NCI-H146 (cell line): ENCODE data around the gene KCNA10.
A peak's percentile ranks its signal among the peaks of the same experiment; 100 is the strongest.

Source experiments
- DNase-seq: peaks from one replicate; lab custom pipeline; 2025; lab: John Stamatoyannopoulos, UW

The KCNA10 gene

DNA sequence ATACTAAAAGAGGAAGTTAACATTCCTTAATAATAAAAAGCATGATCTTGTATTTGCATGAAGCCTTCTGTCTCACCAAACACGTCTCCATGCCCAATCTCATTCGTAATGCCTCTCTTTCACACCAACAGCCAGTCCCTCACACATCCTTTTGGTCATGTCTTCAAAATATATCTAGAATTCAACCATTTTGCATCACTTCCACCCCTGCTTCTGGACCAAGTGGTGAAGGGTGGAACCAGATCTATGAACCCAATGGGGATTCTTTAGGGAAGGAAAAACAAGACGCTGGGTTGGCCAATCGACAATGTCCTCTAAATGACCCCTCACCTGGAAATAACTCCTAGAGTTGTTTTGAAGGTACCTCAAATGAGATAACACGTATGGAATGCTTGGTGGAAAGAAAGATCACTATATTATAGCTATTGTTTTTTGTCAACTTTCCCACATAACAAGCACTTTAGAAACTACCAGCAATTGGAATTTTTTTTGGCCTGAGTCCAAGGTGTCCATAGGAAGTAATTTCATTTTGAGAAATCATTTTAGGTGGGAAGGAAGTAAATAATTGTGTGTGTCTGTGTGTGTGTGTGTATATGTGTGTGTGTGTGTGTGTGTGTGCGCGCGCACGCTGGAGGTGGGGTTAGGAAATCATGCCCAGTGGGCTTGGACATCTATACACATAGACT lies at the start of gene KCNA10:
TSS of gene KCNA10 (minus strand) at position 51 of the 686 bp plus-strand sequence. CDS start 388 bp downstream, outside the sequence.
- DNase-seq, result no peak

DNA sequence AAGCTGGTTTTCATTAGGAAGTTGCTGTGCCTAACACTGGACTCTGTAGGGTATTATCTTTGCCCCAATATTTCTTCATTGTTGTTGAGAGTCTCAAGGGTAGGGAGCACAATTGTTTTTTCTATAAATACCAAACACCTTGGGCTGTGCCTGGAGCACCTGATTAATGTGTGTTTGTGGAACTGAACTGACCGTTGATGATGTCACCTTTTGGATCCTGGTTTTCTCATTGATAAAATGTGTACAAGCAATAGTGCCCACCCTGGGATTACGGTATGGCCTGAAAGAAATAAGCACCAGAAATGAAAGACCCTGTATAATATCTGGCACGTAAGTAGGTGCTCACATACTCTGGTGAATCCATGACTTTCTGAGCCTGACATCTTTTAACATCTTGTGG lies 47.9 kb upstream of the KCNA10 start:
- DNase-seq, result no peak

DNA sequence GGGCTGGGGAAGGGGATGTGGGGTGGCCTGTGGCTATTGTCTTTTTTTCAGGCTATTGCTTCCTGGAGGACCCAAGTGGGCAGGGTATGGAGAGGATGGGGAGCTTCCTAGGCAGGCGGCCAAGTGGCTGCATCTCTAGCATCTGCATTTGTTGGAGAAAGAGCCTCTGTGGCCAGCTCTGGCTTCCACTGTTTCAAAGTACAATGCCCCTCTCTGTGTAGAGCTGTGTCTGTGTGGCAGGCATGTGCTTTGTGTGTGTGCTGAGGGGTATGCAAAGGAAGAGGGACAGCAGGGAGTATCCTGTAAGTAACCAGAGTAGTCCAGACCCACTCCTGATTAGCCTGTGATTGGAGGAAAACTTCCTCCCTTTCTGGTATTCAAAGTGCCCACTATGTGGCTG lies 46.6 kb upstream of the KCNA10 start:
- no peak for DNase-seq

DNA sequence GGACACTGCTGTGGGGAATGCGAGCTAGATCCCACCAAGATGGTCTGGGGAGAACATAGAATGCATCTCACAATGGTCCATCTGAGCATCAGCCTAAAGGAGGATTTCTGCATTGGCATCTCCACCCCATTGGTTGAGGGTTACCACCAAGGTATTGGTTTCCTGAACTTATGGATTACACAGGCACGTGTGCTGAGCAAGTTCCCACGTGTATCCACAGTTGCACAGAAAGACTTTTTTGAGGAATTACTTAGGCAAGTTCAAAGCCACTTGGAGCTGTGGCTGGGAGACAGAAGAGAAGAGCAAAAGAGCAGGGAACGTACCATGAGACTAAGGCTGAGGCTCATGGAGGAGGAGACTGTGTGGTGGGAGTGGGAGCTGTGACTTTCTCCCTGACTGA lies 44.1 kb upstream of the KCNA10 start:
- no peak for DNase-seq

DNA sequence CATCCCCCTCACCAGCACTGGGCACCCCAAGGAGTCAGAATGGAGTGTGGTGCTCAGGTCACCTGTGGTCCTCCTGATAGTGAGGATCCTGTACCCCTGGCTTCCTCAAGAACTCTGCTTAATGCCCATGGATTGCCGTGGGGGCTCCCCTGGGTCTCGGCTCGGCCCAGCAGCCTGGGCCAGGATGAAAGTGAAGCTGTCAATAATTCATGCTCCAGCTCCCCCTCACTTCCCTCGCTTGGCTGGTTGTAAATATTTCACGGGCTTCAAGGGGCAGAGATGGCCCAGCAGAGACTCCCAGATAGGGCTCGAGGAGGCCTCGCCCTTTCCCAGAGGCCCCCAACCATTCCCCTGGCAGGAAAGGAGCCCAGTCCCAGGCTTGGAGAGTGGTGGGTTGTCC lies 42.6 kb upstream of the KCNA10 start:
- DNase-seq, result no peak

DNA sequence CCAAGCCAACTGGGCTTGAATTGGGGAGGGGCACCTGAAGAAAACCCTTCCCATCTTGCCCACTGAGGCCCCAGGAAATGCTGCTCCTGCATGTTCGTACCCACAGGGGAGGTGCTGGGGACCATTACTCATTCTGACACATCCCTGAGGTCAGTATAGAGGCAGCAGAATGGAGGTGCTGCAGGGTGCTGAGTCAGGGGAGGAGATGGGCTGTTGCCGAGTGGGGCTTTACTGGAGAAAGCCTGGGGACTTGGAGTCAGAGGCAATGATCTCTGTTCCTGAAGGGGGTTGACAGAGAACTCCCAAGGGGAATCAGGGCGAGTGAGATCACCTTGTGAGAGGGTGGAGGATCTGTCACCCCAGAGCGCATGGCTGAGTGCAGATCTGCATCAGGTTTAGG lies 40.2 kb upstream of the KCNA10 start:
- no peak for DNase-seq

DNA sequence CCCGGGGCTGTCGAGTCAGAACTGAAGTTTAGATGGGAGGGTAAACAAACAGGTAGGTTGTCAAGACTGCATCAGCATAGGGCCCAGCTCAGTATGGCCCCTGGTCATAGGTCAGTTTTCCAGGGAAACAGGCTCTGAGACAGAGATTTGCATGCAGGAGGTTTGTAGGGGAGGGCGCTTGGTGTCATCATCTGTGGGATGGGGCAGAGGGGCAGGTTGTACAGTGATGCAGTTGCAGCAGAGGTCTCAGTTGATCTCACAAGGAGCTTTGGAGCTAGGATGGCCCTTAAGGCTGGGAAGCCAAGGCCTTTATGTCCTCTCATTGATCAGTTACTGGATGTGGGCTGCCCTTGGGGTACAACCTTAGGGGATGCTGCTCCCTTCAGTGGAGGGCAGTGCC lies 38.5 kb upstream of the KCNA10 start:
- DNase-seq, result no peak

DNA sequence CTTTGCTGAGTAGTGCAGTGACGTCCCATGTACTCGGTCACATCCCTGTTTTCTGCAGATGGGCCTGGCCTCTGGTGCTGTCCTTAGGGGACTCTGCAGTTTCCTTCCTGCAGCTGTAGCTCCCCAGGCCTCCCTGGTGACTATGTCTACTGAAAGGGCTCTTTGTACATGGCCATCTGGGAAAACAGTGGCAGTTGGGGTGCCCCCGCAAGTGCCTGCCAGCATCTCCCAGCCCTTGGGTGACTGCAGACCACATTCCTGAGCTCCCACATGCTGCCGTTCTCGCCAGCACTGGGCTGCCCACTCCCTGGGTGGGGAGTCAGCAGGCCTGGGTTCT lies 37.5 kb upstream of the KCNA10 start:
- DNase-seq, result no peak

DNA sequence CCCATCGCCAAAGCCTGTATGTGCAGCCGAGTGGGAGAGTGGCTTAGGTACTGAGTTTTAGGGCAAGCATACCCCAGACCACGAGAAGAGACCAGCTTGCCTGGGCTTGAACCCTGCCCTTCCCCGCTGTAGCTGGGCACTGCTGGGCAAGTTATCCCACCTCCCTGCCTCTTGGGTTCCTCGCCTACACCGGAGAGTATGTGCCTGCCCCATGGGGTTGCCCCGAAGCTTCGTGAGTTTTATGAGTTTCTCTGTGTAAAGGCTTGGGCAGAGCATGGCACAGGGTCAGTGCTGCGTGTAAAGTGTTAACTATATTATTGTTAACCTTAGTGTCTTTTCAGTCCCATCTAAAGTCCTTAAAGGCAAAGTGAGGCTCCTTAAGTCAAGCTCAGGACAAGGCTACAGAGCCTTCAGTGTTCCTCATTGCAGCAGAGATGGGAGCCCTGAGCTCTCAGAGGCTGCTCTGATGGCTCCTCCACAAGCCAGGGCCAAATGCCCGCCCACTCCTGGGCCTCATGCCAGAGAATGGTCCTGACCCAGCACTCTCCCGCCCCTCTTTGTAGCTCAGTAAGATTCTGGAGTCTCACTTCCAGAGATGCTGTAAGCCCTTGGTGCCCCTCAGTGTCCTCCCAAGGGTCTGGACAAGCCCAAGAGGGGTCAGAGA lies 37.0 kb upstream of the KCNA10 start:
- DNase-seq, result no peak

DNA sequence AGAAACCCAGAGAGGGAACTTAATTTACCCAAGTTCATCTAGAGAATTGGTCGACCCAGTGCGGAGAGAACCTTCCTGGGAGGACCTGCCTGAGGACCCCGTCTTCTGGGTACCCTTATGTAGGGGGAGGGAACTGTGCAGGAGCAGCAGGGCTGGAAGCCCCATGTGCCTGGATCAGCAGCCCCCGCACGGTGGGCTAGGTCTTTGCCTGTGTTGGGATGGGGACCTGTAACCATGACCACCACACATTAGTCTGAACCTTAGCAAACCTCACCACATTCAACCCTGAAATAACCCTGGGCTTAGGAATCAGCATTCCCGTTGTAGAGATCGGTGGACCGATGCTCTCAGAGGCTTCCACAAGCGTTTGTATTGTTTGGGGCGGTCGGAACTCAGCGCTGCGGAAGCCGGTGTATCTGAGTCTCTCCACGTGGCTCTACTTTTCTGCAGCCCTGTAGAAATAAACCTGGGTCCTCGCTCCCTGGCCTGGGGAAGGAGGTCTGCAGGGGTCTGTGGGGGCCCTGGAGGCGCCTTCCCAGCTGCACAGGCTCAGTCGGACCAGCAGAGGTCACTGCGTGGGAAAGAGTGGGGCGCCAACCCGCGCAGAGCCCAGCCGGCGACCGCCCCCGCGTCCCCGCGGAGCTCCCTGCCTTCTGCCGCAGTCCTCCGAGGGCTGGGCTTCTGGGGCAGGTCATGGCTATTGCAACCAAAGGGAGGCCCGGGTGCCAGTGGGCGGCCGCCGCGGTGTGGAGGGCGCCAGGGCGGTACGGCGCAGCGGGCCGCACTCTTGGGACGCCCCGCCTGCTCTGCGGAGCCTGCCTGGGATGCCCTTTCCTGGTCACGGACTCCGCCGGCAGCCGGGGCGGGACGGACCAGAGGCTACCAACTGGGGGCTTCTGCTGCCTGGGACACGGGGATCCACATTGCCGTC lies 36.2 kb upstream of the KCNA10 start:
- DNase-seq, result peak; percentile 70

DNA sequence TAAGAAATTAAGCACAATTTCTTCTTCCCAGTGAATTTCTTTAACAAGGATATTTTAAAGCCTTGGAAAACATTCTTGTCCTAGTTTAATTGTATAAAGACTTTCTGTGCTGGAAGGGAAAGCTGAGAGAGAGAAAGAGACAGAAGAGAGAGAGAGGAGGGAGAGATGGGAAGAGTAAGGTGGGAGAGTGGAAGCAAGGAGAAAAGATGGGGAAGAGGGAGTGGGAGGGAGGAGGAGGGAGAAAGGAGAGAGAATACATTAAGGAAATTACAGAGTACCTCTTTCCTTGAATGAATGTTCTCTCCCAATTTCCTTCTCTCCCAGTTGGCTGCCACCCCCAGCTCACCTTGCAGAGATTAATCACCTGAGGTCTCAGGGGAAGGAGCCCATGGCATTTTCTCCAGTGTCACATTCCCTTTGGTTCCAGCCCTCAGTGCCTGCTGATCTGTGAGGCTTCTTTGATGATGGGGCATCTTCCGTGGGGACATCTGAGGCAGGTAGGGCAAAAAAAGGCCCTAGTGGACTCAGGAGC lies 32.4 kb upstream of the KCNA10 start:
- DNase-seq, result no peak

DNA sequence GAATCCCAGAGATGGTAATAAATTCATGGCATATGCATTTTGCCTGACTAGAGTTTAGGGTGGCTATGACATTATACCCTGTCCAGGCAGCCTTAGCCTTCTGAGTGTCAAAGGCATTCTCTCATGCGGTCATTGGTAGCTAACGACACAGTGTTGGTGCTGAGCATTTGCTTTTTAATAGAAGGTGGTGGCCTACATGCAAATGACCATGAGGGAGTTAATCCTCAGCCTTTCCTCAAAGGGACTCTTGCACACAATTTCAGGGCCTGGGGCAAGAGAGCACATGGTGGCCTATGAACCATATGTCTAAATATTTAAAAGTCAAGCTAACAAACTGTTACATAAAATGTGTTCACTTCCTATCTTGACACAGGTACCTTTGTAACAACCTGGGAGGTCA lies 30.9 kb upstream of the KCNA10 start:
- no peak for DNase-seq

DNA sequence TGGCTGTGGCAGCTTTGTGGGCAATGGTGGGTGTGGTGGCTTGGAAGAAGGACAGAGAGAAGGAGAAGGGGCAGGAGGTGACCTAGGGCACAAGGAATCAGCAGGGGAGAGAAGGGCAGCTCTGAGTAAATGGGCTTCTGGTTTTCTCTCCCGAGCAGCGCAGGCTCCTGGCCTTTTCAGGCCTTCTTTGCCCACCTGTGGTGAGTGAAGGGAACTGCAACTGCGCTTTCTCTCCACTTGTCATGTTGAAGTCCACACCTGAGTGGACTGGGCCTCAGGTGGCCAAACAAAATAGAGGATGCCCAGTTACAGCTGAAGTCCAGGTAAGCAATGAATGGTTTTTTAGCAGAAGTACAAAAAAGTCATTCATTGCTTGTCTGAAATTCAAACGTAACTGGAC lies 29.4 kb upstream of the KCNA10 start:
- peak; percentile 68 for DNase-seq

DNA sequence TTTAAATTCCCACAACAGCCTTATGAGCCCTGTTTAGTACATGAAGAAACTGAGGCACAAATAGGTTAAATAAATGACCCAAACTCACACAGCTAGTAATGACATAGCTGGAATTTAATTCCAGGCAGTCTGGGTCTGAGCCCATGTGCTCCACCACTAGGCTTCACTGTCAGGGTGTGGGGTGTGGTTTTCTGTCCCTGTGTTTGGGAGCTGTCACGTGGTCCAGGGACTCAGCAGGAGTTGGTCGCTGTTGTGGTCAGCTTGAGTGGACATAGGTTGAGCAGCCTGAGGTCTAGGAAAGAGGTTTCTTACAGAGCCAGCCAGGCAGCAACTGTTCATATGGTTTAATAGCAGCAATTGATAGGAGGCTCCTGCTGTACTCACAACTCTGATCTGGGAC lies 28.0 kb upstream of the KCNA10 start:
- no peak for DNase-seq

DNA sequence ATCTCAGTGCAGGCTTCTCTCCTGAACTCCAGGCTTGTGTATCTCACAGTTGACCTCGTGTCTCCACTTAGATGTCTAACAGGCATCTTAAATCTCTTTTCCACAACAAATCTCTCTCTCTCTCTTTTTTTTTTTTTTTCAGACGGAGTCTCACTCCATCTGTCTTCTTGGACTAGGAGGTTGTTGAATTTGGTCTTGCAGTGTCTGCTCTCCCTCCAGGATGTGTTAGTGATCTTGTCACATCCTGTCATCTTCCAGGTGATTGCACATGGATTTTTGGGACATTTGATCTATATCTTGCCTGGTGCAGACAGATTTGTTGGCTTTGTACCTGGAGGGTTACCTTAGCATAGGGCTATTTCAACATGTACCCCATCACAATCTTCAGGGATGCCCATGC lies 26.5 kb upstream of the KCNA10 start:
- no peak for DNase-seq

DNA sequence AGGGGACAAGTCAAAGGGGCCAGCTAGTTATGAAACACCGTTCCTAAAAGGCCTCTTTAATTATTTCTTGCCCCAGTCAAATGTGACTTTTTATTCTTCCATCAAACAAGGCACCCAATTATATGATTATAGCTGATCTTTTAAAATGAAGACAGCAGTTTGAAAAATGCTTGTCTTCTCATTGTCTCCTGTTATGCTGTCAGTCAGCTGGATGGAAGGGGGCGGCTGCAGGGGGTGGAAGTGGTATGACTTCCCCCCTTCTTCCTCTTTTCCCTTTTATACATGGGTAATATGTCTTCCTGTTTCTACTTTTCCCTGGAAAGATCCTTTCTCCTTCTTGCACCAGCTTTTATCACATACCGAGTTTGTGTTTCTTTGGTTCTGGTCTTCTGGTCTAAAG lies 25.8 kb upstream of the KCNA10 start:
- no peak for DNase-seq

DNA sequence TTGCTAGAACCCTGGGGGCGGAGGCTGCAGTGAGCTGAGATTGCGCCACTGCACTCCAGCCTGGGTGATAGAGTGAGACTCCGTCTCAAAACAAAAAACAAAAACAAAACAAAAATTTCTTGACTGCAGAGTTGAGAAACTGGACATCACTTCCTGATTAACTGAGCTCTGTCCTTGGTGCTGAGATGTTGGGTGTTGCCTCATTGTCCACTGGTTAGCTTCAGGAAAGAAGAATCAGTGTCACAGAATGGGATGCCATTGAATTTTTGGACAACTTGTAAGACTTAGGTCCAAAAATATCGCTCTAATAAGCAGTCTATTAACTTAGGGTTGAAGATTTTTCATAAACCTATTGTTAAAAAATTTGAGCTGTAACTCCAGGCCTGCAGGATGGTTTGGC lies 23.8 kb upstream of the KCNA10 start:
- no peak for DNase-seq

DNA sequence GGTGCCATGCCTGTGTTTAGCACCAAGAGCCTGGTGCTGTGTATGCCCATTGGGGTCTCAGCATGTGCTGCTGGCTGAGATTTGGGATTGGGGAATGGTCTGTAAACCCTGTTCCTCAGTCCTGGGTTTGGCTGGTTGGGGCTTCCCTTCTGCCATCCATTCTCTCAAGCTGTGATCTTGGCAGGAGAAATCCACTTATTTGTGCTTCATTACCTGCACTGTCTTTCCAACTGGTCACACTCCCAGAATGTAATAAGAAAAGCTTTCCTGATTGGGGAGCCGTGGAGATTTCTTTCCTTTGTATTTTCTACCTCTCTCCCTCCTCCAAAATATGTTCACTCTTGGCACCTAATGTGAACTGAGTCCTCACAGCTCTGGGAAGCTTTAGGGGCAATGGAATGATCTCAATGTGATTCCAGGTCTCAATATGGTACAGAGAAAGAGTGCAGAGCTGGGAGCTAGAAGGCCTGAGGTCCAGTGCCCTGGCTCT lies 23.0 kb upstream of the KCNA10 start:
- DNase-seq, result no peak

DNA sequence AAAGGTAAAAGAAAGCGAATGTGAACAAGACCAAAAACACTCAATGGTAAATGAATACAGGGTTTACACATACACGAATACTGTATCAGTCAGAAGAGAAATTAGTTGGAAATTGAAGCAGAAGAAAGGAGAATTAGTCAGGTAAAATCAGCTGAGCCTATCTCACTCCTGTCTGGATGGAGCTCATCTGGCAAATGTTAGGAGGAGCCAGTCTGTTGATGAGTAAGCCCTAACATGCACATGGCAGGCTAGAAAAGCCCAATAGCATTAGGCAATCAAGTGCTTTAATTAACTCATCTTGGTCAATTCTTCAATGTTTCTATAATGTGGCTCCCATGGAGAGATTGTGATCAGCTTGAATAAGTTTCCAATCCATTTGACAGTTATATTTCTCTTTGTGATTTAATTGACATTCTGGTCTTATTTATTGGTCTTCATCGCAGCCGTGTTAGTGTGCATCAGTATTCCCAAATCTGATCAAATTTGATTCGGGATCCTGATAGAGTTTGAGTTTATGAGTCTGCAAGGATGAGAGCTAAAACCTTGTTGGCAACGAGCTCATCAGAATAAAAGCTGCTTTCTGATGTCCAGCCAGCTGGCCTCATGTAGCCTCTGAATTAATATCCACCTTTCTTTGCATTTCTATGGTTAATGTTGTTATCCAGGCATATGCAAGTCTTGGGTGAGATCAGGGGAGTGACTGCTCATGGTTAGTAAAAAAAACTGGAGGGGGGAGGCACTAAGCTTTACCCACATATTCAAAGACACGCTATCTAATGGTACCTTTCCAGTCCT lies 22.1 kb upstream of the KCNA10 start:
- DNase-seq, result no peak

DNA sequence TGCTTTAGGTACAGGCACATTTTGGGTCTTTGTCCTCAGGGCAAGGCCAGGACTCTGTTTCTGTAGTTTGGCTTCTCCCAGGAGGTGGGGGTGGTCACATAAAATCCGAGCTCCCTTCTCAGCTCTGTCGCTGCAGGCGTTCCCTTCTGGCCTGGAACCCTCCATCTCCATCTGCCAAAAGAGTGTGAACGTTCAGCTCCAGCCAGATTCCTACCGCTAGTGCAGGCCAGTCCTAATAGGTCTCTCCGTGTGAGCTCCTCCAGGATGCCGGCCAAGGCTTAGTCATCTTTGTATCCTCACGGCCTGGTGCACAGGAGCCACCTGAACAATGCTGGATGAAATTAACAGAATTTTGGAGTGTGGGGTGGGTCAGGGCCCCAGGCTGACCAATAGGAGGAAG lies 19.9 kb upstream of the KCNA10 start:
- no peak for DNase-seq

DNA sequence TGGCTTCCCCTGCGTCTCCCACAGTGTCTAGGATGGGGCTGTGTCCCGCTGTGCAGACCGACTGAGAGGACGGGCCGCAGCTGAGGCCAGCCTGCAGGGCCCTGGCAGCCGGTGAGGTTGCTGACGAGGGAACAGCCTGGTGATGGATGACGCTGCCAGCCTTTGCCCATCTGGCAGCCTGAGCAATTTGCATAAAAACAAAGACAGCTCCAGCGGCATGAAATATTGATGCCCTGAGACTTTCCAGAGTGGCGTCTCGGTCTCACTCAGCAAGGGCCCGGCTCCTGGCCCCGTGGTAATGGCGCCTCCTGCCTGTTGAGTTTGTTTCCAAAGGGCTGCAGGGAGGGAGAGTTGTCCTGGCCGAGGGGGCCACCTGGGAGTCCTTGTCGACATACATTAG lies 19.1 kb upstream of the KCNA10 start:
- no peak for DNase-seq

DNA sequence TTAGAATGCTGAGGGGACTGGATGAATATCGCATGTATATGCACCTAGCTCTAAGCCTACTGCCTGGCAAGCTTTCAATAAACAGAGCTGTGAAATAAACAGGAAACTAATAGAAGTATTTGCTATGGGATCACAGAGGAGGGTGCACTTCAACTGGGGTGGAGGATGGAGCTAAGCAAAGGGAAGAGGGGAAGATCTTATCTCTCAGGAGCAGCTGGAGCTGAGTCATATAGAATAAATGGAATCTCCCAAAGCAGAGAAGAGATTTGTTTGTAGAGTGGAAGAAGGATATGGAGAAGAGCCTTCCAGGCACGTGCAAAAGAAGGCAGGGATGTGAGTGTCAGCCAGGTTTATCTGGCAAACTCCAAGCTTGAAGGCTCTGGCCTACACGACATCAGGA lies 17.0 kb upstream of the KCNA10 start:
- DNase-seq, result no peak
